Urinary bladder (tissue), 4 donors: ENCODE measurements around the gene KHDC1L. TPM values are rescaled to one million over a fixed set of nuclear protein-coding genes. Genes with fewer than 3 reads are reported as not detected.
"Not testable (repeated sequence)": the region's sequence is repeated elsewhere in the genome, so short reads cannot be mapped to it uniquely, and the experiment has no call there.

Experiments
- DNase-seq: peaks from one replicate; pipeline ENCODE4 v3.0.0-alpha.2; 2015; ENCODE audit errors: extremely low spot score
- H3K27ac ChIP-seq: one replicate; pipeline ENCODE4 v1.5.1; 2013; ENCODE audit warnings: low read depth, mild to moderate bottlenecking, moderate library complexity
- H3K36me3 ChIP-seq: one replicate; pipeline ENCODE4 v1.6.1; 2013; ENCODE audit warnings: mild to moderate bottlenecking, moderate library complexity; ENCODE audit not compliant: insufficient read depth
- H3K4me1 ChIP-seq: one replicate; pipeline ENCODE4 v1.6.1; 2013; ENCODE audit warnings: mild to moderate bottlenecking, moderate library complexity; ENCODE audit not compliant: insufficient read depth
- H3K4me3 ChIP-seq: one replicate; pipeline ENCODE4 v1.5.1; 2013; ENCODE audit warnings: low read depth, low read length
- WGBS: extraction: QIAGEN DNeasy Blood & Tissue Kit; methylation state at CpG from one replicate; pipeline ENCODE4 v1.1.7; 2013; 5-methylcytosine and 5-hydroxymethylcytosine counted together
- polyA plus RNA-seq: library from polyadenylated mRNA; stranded (reverse); fragments of 200-250 nt; gene quantifications from one replicate; pipeline ENCODE4 v1.2.3, GENCODE V29; 2013
- total RNA-seq: library from RNA; depleted of rRNA; stranded (reverse); fragments of >200 nt; gene quantifications from one replicate; pipeline ENCODE4 v1.2.3, GENCODE V29; 2014
- donor health status: healthy with polysubstance abuse.
- donor health status: healthy.

KHDC1L gene
- total and polyA plus RNA-seq, 2 donors, result not detected

DNA sequence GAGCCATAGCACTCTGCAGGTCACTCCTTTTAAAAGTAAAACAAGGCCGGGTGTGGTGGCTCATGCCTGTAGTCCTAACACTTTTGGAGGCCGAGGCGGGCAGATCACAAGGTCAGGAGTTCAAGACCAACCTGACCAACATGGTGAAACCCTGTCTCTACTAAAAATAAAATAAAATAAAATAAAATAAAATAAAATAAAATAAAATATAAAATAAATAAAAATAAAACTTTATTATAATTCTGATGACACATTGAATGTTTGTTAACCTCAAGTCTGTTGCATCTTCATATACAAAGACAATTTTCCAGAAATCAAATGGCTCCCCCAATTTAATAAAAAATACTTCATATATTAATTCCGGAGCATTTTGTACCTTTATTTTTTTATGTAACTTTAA lies 32.0 kb downstream of the KHDC1L start:
- not testable (repeated sequence) for H3K4me1 ChIP-seq, H3K27ac ChIP-seq, DNase-seq, H3K4me3 ChIP-seq, H3K36me3 ChIP-seq
- 94% methylated on average over 4 of the region's 4 CpGs for WGBS

DNA sequence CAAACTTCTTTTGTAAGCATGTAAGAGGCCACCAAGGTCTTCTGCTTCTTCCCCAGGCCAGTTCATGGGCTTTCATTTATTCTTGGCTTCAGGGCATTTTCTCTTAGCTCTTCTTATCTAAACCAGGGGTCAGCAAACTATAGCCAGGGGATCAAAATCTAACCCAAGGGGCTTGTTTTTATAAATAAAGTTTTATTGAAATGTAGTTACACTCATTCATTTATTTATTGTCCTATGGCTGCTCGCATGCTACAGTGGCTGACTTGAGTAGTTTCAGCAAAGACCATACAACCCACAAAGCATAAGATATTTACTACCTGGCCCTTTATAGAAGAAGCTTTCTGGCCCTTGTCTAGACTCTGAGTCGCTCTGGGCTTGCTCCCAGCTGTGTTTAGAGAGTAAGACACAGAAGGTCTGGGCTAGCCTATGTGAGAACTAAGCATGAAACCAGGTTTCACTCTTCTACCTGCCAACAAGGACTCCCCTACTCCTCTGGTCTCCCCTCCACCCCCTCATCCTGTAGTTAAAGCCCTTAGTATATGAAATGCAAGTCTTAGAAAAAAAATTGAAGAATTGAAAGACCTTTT lies 43.2 kb downstream of the KHDC1L start:
- Histone ChIP-seq H3K4me1 (peaks cover 1% of the 10 kb centered on the region), H3K4me3 (no peak overlapping the region), H3K36me3 (no peaks in the 10 kb centered on the region), H3K27ac (no peak overlapping the region)
- DNase-seq, result no peak
- 73% methylated on average over 2 of the region's 2 CpGs for WGBS

DNA sequence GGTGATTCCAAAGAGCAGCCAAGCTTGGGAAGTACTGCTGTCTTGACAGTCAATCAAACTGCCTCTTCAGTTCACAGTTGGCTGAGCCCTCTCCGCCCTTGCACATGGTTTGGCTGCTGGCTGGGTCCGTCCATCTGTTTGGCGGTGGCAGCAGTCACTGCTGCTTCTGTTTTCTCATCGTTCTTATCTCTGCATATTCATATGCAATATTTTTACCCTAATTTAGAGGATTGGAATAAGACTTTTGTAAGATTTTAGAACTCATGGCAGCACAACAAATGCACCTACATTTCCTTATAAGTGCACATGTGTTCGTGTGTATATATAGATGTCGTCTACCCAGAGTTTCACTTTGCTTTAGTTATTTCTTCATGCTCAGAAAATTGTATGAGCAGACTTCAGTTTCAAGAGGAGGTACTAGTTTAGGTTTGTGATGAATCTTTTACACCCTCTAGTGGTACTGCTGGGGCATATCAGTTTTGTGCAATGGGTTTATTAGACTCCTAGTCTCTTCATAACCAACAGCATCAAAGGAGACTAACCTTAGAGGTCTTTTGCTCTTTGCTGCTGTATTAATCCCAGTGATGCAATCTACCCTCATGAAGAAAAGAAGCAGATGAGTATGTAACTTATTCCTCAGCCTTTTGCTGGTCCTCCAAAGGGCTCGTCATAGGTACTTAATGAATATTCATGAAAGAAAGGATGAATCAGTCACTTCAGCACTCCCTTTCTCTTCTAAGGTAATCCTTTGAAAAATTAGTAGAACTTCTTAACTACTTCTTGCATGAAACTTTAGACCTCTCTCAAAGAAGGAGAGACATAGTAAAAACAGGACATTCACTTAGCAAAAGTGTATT lies 44.3 kb downstream of the KHDC1L start:
- Histone ChIP-seq H3K27ac (no peak overlapping the region), H3K36me3 (no peaks in the 10 kb centered on the region), H3K4me1 (peaks cover 1% of the 10 kb centered on the region), H3K4me3 (no peak overlapping the region)
- peak; percentile 39 for DNase-seq
- WGBS, result 14% methylated on average over 7 of the region's 7 CpGs

DNA sequence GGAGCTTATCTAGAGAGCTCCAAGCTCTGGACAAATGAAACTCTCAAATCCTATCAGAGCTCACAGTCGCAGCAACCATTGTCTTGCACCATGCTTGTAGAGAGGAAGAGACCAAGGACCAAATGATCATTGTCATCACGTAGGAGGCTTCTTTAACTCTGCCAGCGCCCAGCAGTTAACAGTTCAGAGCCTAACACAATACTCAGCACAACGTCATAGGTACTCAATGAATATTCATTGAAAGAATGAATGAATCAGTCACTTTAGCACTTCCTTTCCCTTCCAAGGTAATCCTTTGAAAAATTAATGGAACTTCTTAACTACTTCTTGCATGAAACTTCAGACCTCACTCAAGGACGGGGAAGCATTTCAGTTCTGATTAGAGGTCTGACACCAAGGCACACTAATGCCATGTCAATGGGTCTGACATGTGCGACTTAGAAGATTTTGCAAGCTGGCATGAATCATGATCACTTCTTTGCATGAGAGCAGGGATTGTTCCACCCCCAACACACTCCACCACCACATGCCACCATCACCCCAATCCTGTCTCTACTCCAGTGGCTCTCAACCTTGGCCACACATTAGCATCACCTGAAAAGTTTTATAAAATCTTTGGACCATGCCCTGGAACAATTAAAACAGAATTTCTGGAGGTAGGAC lies 45.1 kb downstream of the KHDC1L start:
- 85% methylated on average over 6 of the region's 6 CpGs for WGBS
- DNase-seq, result no peak
- Histone ChIP-seq H3K36me3 (no peaks in the 10 kb centered on the region), H3K4me1 (peaks cover 1% of the 10 kb centered on the region), H3K27ac (no peak overlapping the region), H3K4me3 (no peak overlapping the region)

DNA sequence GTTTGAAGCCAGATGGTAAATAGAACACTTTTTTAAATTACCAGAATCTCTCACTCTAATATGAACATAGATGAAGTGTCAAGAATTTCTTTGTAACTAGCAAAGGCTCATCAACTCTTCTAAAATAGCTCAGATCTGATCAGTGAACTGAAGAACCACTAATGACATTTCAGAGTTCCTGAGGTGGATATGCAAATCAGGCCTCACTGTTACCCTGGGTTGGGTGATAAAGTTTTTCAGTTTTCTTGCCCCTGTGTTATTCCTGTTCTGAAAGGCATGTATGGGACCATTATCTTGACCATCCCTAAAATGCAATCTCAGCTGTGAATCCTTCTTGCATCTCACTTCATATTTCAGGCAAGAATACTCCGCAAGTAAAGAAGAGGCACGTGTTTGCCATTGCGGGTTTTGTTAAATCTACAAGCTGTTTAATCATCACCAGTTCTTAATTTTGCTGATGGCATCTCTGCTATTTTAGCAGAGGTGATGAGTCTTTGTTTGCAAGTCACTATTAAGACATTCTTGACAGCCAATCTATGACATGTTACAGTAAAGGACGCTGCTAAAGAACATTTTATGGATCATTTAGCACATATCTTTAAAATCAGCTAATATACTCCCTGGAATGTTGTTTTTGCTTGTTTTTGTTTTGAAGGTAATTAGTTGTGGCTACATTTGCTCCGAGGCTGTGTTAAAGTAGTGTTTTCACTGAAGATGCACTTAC lies 47.9 kb downstream of the KHDC1L start:
- Histone ChIP-seq H3K4me3 (no peak overlapping the region), H3K36me3 (no peaks in the 10 kb centered on the region), H3K4me1 (peaks cover 1% of the 10 kb centered on the region), H3K27ac (no peak overlapping the region)
- DNase-seq, result no peak
- whole genome bisulfite sequencing, result 77% methylated on average over 5 of the region's 5 CpGs

DNA sequence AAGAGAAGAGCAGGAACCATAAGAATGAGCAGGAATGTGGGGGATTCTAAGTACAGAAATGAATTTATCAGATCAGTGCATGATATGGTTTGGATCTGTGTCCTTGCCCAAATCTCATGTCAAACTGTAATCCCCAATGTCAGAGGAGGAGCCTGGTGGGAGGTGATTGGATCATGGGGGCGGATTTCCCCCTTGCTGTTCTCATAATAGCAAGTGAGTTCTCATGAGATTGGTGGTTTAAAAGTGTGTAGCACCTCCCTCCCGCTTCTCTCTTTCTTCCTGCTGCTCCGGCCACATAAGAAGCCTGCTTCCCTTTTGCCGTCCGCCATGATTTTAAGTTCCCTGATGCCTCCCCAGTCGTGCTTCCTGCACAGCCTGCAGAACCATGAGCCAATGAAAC lies 49.2 kb downstream of the KHDC1L start:
- Histone ChIP-seq H3K36me3 (no peaks in the 10 kb centered on the region), H3K27ac (no peak overlapping the region), H3K4me1 (peaks cover 1% of the 10 kb centered on the region), H3K4me3 (no peak overlapping the region)
- no peak for DNase-seq
- 89% methylated on average over 6 of the region's 6 CpGs for WGBS

DNA sequence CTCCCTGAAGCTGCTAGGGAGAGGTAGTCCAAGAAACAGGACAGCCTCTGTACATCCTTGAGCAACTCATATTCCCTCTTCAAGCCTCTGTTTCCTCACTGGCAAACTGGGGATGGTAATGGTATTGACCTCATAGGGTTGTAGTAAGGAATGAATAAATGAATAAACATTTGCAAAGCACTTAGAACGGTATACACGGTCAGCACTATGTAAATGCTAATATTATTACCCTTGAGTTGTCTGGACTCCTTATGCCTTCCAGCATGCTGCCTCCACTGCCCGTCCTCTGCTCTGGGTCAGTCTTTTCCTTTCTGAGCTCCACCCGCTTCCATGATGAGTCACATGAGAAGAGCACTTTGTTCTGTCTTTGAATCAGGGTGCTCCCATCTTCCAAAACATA lies 50.6 kb downstream of the KHDC1L start:
- H3K4me3 ChIP-seq, result no peak overlapping the region
- no peaks in the 10 kb centered on the region for H3K4me1 ChIP-seq
- no peak for DNase-seq
- H3K27ac ChIP-seq, result no peak overlapping the region
- WGBS, result 91% methylated on average over 4 of the region's 4 CpGs
- no peaks in the 10 kb centered on the region for H3K36me3 ChIP-seq

Other genes with a start within 250 kb of the KHDC1L start
- 2.6 TPM for gene KHDC1, start 37.7 kb upstream of the KHDC1L start, total RNA-seq
- gene KHDC1, start 37.7 kb upstream of the KHDC1L start, polyA plus RNA-seq, result 4.2 TPM
- not detected for gene DPPA5, start 128.8 kb upstream of the KHDC1L start, total RNA-seq
- gene DPPA5, start 128.8 kb upstream of the KHDC1L start, polyA plus RNA-seq, result not detected
- not detected for gene KHDC3L, start 137.2 kb upstream of the KHDC1L start, total RNA-seq
- not detected for gene KHDC3L, start 137.2 kb upstream of the KHDC1L start, polyA plus RNA-seq
- not detected for gene OOEP, start 144.4 kb upstream of the KHDC1L start, total RNA-seq
- 0.24 TPM for gene OOEP, start 144.4 kb upstream of the KHDC1L start, polyA plus RNA-seq
- 0.42 TPM for gene DDX43, start 169.3 kb upstream of the KHDC1L start, total RNA-seq
- gene DDX43, start 169.3 kb upstream of the KHDC1L start, polyA plus RNA-seq, result 1.3 TPM
- 16.0 TPM for gene CGAS, start 226.8 kb upstream of the KHDC1L start, total RNA-seq
- 3.1 TPM for gene CGAS, start 226.8 kb upstream of the KHDC1L start, polyA plus RNA-seq
- 28.3 TPM for gene MTO1, start 236.2 kb upstream of the KHDC1L start, total RNA-seq
- gene MTO1, start 236.2 kb upstream of the KHDC1L start, polyA plus RNA-seq, result 19.8 TPM